ENCODE measurements around the gene RAG1. TPM values are rescaled to one million over a fixed set of nuclear protein-coding genes. Genes with fewer than 3 reads are reported as not detected.

RAG1 gene
- 1 to 10 TPM in 1 of 4 donors, under 1 TPM in 3; 0.26 to 3.5 (median 0.78) TPM for total RNA-seq

GRCh38 chr11:36567694-36568093, at the start of gene RAG1:
TSS of gene RAG1 (plus strand) at chr11:36568007. CDS start at chr11:36573305, 5,298 bp downstream.
- Histone ChIP-seq H3K9me3 (no peaks in the 10 kb centered on the region), H3K36me3 (no peaks in the 10 kb centered on the region), H3K4me3 (no peak within 1 kb of the TSS), H3K4me1 (no peaks in the 10 kb centered on the region), H3K27me3 (no peaks in the 10 kb centered on the region), H3K27ac (no peak within 1 kb of the TSS)
- no peak for TF ChIP-seq CTCF (IDR thresholded peaks at IDR 0.05)
- TF ChIP-seq POLR2A (IDR thresholded peaks at IDR 0.05): no peak
- intact Hi-C loops (cut with DNase I; ENCODE audit: low total_unique reads): no loop called here
- no peak for DNase-seq

GRCh38 chr11:36530840-36531239, 37.0 kb upstream of the RAG1 start:
- no peak for TF ChIP-seq CTCF (IDR thresholded peaks at IDR 0.05)
- no peak for TF ChIP-seq POLR2A (IDR thresholded peaks at IDR 0.05)
- intact Hi-C loops (cut with DNase I; ENCODE audit: low total_unique reads): no loop called here
- no peaks in the 10 kb centered on the region for H3K4me1 ChIP-seq

GRCh38 chr11:36532941-36533601, 34.7 kb upstream of the RAG1 start:
- Histone ChIP-seq H3K4me3 (no peak overlapping the region), H3K27ac (no peak overlapping the region), H3K9me3 (no peaks in the 10 kb centered on the region), H3K27me3 (no peaks in the 10 kb centered on the region), H3K36me3 (no peaks in the 10 kb centered on the region), H3K4me1 (no peaks in the 10 kb centered on the region)
- intact Hi-C loops (cut with DNase I; ENCODE audit: low total_unique reads): no loop called here
- TF ChIP-seq POLR2A (IDR thresholded peaks at IDR 0.05): no peak
- TF ChIP-seq CTCF (IDR thresholded peaks at IDR 0.05): no peak
- DNase-seq: no peak

More at GRCh38 chr11:36530840-36531239, 37.0 kb upstream of the RAG1 start:
- no peak for DNase-seq
- H3K4me3 ChIP-seq: no peak overlapping the region
- H3K27me3 ChIP-seq: no peaks in the 10 kb centered on the region
- no peak overlapping the region for H3K27ac ChIP-seq
- H3K9me3 ChIP-seq: no peaks in the 10 kb centered on the region
- no peaks in the 10 kb centered on the region for H3K36me3 ChIP-seq

GRCh38 chr11:36534276-36534840, 33.4 kb upstream of the RAG1 start:
- H3K4me1 ChIP-seq: no peaks in the 10 kb centered on the region
- no peaks in the 10 kb centered on the region for H3K27me3 ChIP-seq
- no peak for TF ChIP-seq CTCF (IDR thresholded peaks at IDR 0.05)
- TF ChIP-seq POLR2A (IDR thresholded peaks at IDR 0.05): no peak
- H3K36me3 ChIP-seq: no peaks in the 10 kb centered on the region
- no peaks in the 10 kb centered on the region for H3K9me3 ChIP-seq
- intact Hi-C loops (cut with DNase I; ENCODE audit: low total_unique reads): no loop called here
- DNase-seq: no peak
- no peak overlapping the region for H3K4me3 ChIP-seq
- H3K27ac ChIP-seq: no peak overlapping the region

- intact Hi-C loops (cut with DNase I; ENCODE audit: low total_unique reads): no loop called here
- Histone ChIP-seq H3K27ac (no peak overlapping the region), H3K36me3 (no peaks in the 10 kb centered on the region), H3K9me3 (no peaks in the 10 kb centered on the region), H3K4me1 (no peaks in the 10 kb centered on the region), H3K4me3 (no peak overlapping the region), H3K27me3 (no peaks in the 10 kb centered on the region)
- TF ChIP-seq POLR2A (IDR thresholded peaks at IDR 0.05) (no peak), CTCF (IDR thresholded peaks at IDR 0.05) (peak in 2 of 4 experiments; percentile 4 to 5)
- no peak for DNase-seq
Measured at GRCh38 chr11:36540998-36541397, 26.8 kb upstream of the RAG1 start.

Measured in uterus (tissue), 4 donors.